A549 (cell line): ENCODE data around the gene C11orf21.

Source experiments
- CTCF ChIP-seq: fragments of >200 bp; sonication (Bioruptor Twin); formaldehyde crosslinking; IDR thresholded peaks from 3 replicates; pipeline ENCODE4 v1.5.1; 2016
- ESRRA ChIP-seq: fragments of 150-350 bp; IDR thresholded peaks from 2 replicates; pipeline ENCODE4 v1.6.1; 2014; ENCODE audit warnings: mild to moderate bottlenecking, low read length, borderline replicate concordance
- FOSL2 ChIP-seq, 2 experiments: fragments of 450-650 bp in 1 of 2; fragments of >200 bp in 1 of 2; sonication (Bioruptor Twin) in 1 of 2; formaldehyde crosslinking; IDR thresholded peaks; 2 replicates each; pipeline versions ENCODE4 v1.5.0 to v1.6.1; 2016 to 2020; ENCODE audit warnings: mild to moderate bottlenecking in 1 of 2, moderate library complexity in 1 of 2
- MAZ ChIP-seq: fragments of 150-350 bp; IDR thresholded peaks from 2 replicates; pipeline ENCODE4 v1.6.1; 2014; ENCODE audit warnings: antibody characterized with exemption, low read depth, low read length, borderline replicate concordance
- POLR2A ChIP-seq: IDR thresholded peaks from 2 replicates; pipeline ENCODE4 v1.6.1; 2012; ENCODE audit warnings: mild to moderate bottlenecking, low read length
- RAD21 ChIP-seq, 2 experiments: fragments of >200 bp in 1 of 2; sonication (Bioruptor Twin) in 1 of 2; formaldehyde crosslinking in 1 of 2; IDR thresholded peaks in 1 of 2; conservative IDR thresholded peaks in 1 of 2; 2 replicates in 1 of 2; 3 replicates in 1 of 2; pipeline ENCODE4 v1.6.1; 2012 to 2018; ENCODE audit warnings: inconsistent platforms in 1 of 2
- RCOR1 ChIP-seq: fragments of 150-350 bp; IDR thresholded peaks from 2 replicates; pipeline ENCODE4 v1.6.1; 2014; ENCODE audit warnings: antibody characterized with exemption, low read length, low read depth
- TF ChIP-seq, protein P1 (sequence below): IDR thresholded peaks from 2 replicates; pipeline ENCODE4 v1.6.1; 2012

DNA sequence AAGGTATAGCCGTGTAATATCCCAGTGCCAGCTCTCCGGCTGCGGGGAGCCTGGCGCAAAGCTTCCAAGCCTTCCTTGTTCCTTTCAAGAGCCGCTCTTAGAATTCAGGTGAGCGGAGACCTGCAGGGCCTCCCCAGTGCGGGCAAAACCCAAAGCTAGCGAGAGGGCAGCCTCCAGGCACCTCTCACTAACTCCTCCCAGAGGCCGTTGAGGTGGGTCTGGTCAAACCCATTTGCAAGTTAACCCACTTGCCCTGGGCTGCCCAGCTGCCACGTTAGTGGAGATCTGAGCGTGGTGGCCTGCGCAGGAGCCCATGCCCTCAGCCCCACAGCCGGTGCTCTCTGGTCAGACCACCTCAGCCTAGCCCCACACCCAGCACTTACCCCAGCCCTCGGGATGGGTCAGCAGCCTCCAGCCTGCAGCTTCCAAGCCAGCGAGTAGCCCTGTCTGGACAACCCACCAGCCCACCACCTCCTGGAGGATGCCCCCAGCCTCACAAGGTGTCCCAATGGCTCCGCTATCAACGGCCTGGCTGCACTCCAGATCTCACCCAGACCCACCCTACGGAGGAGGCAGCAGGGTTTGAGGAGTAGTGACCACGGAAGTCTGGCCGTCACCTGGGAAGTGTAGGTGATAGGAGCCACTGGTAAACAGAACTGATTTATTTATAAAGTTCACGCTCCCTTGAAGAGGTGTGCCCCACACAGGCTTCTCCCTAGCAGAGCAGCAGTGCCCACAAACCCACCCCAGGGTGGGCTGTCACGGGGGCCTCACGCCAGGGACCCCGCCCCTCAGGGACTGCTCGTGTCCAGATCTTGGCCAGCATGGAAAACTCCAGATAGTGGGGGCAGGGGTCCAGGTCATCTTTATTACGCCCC lies 33.6 kb downstream of the C11orf21 start:
- no peak for TF ChIP-seq POLR2A
- no peak for TF ChIP-seq FOSL2 (IDR thresholded peaks at IDR 0.05)
- TF ChIP-seq FOSL2 (CRISPR knock-in tag; IDR thresholded peaks at IDR 0.05), result no peak
- TF ChIP-seq MAZ, result no peak
- TF ChIP-seq, protein P1, sequence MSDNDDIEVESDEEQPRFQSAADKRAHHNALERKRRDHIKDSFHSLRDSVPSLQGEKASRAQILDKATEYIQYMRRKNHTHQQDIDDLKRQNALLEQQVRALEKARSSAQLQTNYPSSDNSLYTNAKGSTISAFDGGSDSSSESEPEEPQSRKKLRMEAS, result no peak
- TF ChIP-seq ESRRA, result no peak
- no peak for TF ChIP-seq RAD21 (conservative IDR thresholded peaks at IDR 0.05 in 1 of 2, IDR thresholded peaks at IDR 0.05 in 1 of 2)
- TF ChIP-seq CTCF, result no peak
- TF ChIP-seq RCOR1, result no peak
